Fibroblast of gingiva (primary cell): ENCODE results near the gene INPP5J.
"Not testable (repeated sequence)": the region's sequence is repeated elsewhere in the genome, so short reads cannot be mapped to it uniquely, and the experiment has no call there.

ENCODE experiments used
- DNase-seq: peaks from one replicate; pipeline ENCODE4 v3.0.0-alpha.2; 2011; ENCODE audit warnings: low read depth

Gene INPP5J

DNA sequence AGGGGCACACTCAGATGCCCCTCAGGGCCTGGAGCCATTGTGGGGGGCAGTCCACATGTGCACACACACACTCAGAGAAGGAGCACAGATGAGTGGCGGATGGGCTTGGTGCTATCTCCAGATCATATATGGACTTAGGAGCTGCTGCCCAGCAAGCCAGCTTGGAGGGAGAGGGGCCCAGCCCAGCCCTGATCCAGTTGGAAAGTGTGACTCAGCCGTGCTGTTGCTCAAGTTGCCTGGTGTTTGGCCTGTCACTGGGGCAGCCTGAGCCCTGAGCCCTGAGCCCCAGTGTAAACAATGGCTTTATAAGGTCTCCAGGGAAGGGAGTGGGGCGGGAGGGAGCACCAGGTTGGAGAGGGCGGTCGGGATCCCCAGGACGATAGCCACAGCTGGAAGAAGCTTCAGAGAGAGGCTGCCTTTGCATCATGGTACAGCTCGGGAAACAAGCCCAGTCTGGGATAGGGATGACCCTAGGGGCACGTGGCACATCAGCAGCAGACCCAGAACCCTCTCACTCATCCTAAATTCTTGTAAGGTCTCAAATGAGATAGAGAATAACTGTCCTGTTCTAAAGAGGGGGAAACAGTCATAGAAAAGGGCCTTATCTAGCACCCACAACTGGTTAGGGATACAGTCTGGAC is 20.2 kb upstream of the INPP5J start:
- DNase-seq: peak; percentile 99

DNA sequence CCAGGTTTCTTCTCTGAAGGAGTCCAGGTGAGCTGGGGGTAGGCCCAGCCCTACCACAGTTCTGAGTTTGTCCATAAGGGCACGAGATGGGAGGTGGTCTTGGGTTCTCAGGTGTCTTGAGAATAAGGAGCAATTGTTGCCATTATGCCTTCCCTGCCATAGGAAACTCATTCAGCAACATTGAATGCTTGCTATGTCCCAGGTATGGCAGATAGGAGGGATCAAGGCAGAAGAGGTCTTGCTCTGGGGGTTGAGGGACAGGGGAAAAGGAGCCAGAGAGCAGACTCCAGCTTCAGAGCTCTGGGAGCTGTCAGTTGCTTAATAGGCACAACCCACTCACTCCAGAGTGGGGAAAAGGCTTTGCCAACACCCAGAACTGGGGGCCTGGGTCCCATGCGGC is 19.7 kb upstream of the INPP5J start:
- DNase-seq: no peak

DNA sequence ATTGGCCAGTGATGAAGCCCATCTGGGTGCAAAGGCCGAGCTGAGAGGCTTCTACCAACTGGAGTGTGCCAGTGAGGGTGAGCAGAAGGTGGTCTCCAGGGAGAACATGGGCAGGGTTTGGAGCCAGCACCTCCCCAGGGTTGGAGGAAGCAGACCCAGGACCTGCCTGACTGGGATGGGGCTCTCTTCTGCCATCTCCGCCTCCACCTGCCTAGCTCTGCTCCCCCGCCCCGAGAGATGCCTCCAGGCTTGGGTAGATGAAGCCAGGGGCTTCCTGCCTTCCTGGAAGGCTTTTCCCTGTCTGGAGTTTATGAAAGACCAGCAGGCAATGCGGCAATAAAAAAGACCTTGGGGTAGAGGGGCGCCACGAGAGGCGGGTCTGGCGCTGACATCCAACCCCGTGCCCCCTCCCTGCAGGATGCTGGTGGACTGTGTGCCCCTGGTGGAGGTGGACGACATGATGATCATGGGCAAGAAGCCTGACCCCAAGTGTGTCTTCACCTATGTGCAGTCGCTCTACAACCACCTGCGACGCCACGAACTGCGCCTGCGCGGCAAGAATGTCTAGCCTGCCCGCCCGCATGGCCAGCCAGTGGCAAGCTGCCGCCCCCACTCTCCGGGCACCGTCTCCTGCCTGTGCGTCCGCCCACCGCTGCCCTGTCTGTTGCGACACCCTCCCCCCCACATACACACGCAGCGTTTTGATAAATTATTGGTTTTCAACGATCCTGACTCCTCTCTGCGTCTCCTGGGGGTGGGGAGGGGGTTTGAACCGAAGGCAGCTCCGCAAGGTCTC is 18.7 kb upstream of the INPP5J start:
- DNase-seq: no peak

DNA sequence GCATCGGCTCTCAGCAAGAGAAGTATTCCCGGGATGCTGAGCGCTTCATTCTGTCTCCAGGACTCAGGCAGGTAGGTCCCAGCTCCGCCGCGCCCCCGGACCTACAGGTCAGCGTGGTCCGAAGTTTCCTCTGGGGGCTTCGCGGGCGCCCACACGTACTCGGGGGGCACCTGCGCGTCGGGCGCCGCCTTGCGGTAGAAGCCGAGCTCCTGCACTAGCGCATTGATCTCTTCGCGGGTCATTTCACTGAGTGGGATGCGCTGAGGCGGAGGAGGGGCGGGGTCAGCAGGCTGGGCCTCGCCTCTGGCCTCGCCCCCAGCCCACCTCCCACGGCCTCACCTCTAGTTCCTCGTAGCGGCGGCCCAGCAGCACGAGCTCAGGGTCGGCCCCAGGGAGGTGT is 17.9 kb upstream of the INPP5J start:
- DNase-seq: no peak

DNA sequence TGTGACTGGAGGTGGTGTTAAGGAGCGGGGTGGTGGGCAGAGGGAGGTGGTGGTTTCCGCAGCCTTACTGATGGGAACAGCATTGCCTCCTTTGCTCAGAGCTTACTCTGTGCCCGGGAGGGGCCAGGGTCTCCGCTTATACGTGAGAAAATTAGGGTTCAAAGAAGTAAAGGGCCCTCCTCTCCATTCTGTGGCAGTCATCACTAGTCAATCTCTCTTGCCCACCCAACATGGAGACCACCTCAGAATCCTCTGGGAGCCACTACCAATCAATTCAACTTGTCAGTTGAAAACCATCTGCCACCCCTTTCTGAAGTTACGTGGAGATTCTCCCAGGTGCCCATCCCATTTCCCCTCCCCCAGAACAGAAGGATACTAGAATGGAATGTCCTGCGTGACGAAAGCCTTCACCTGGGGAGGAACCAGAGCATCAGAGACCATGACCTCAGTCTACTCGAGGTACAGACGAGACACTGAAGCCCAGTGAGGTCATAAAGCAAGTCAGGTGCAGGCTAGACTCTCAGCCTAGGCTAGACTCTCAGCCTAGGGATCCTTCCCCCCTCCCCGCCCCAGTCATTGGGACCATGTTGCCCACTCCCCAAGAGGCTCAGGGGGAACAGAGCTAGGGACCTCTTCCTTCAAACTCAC is 17.4 kb upstream of the INPP5J start:
- no peak for DNase-seq

DNA sequence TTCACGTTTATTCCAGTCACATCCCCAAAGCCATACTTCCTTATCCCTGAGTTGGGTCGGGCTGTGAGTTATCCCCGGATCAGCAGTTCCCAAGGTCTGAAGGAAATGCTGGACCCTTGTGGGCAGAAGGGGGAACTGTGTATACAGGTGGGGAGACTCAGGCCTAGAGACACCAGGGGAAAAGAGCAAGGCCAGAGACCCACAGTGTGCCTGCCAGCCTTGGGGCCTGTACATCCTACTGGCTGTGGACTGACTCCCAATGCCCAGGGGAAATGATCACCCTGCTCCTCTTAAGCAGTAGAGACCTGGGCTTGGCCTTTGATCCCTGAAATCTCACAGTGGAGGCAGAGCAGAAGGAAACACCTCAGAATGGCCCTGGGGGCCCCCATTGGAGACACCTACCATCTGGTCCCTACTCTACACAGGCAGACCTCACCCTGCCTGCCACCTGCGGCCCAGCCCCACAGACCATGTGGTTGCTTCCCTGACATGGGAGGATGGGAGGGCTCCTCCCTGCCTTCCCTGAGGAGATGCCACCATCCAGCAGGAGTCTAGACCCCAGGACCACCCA is 16.7 kb upstream of the INPP5J start:
- no peak for DNase-seq

DNA sequence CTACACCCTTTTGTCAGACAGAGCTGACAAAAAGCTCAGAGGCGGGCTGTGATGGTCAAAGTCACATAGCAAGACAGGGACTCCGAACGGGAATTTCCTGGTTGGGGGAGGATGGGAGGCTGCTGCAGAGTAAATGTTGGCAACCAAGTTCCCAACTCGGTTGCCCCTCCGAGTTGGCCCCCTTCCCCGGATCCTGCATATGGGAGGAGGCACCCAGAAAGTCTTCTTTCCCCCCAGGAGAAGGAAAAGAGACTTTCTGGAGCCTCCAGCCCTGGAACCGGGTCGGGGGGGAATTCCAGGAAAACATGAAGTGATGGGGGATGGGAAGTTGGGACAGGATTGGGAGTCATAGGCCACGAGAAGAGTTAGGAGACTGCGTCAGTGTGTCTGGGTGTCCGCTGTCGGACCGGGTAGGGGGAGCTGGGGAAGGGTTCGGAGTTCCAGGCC is 16.0 kb upstream of the INPP5J start:
- peak; percentile 67 for DNase-seq

DNA sequence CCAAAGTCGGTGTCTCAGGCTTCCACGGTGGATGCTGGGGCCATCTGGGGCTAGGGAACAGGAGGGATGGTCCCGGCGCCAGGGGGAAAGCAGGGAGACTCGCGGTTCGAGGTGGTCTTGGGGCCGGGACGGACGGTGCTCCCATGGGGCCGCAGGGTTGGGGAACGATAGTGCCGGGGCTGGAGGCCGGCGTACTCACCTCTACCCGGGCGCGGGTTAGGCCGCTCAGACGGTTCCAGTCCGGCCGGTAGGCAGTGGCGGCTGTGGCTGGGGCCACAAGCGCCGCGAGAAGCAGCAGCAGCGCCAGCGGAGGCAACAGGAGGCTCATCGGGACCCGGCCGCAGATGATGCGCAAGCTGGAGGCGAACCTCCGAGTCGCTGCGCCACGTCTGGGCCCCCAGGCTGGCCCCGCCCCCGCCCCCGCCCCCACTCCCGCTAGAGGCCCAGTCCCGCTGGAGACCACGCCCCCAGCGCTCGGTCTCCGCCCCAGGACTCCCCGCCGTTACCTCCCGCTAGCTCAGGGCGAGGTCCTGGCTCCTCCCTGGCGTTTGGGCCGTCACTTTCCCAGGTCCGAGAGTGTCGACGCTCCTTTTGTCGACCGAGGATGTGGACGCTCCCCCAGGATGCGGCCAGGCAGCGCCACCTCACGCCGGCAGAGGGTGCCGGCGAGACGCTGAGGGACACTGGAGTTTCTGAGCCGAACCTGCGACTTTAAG is 15.4 kb upstream of the INPP5J start, which contains the start of gene SELENOM:
TSS of gene SELENOM (minus strand) at position 391 of the 716 bp plus-strand sequence. CDS start at position 328, 63 bp downstream.
- DNase-seq: peak; percentile 98

DNA sequence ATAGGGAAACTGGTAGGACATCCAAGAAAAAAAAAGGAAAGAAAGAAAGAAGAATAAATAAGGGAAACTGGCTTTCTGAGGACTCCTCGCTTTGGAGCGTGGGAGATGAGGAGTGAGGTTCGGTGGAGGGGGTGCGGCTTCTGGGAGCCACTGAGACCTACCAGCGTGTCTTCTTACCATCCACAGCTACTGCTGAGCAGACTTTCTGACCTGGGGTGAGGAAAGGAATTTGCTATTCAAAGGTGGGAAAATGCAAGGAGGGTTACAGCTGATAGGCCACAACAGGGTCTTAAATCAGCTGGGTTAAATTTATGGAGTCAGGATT is 14.9 kb upstream of the INPP5J start:
- DNase-seq: no peak

DNA sequence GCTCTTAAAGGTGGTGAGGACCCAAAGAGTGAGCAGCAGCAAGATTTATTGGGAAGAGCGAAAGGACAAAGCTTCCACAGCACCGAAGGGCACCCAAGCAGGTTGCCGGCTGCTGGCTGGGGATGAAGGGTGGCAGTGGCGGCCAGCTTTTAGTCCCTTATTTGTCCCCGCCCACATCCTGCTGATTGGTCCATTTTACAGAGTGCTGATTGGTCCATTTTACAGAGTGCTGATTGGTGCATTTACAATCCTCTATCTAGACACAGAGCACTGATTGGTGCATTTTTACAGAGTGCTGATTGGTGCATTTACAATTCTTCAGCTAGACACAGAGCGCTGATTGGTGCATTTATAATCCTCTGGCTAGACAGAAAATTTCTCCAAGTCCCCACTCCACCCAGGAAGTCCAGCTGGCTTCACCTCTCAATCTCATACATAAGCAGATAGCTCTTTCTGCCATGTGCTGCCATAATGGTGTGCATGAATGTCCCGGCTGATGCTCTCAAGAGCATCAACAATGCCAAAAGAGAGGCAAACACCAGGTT is 10.1 kb upstream of the INPP5J start:
- DNase-seq: not testable (repeated sequence)

DNA sequence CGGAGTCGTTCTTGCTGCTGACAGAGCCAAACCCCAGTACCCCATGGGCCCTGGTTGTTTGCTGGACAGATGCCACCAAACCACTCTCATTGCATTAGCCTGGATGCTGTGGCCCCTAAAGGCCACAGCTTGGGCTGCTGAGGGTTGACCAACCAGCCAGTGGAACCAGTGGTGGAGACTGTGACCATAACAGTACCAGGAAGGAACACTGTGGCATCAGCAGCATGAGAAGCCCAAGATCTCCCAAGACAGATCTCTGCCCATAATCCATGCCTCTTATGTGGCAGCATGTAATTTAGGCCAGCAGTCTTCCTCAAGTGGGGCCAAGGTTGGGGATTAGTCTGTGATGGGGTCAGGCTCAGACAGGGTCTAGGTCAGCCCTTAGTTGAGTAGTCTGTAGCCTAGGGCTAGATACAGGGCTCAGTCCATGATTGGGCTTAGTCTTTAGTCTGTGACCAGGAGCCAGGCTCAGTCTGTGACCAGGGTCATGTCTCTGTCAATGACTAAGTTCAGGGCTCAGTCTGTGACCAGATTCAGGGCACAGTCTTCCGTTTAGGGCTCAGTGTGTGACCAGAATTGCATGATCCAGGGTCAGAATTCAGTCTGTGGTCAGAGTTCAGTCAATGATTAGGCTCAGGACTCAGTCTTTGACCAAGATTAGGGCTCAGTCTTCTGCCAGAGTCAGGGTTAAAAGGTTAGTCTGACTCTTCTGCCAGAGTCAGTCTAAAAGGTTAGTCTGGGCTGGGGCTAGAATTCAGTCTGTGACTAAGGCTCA is 4.5 kb upstream of the INPP5J start:
- DNase-seq: no peak

DNA sequence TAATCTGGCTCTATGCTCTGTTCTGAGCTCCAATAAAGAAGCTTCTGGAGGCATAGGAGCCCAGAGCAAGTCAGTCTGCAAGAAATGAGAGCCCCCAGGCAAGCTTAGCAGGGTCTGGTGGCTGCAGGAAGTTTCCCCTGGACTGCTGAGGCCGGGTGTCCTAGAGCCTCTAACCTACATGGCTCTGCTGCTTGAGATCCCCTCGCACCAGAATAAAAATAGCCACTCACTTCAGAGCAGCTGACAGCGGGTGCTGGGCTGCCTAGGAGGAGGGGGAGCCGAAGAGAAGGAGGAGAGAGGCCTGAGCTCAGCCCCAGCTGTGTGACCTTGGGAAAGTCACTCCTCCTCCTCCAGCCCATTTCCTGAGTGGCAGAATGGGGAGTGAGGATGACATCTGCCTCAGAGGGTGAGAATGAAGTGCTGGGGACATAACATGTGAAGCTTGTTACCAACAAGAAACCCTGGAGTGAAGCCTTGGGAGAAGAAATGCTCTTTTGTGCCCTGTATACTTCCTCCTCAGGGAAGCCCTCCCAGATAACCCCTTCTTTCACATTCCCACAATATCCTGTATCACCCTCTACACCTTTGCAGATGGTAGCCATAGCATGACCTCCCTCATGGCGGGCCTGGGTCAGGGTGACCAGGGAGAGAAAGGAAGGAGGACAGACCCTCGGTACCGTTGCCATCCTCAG is 3.6 kb upstream of the INPP5J start:
- DNase-seq: no peak

DNA sequence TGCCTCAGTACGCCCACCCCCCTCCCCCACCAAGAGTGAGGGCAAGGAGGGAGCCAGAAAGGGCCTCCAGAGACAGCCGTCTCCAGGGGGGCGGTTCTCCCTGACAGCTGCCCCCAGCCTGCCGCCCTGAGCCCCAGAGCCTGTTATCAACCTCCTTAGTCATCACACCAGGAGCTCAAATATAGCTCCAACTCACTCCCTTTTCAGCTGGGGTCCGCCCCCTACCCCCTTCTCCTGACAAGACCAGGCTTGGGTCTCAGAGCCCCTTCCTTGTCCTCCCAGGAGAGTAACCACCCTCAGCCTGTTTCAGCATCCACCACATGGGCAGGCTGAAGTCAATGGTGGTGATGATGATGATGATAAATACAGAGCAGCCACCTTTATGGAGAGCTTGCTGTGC is 2.5 kb upstream of the INPP5J start:
- DNase-seq: no peak

DNA sequence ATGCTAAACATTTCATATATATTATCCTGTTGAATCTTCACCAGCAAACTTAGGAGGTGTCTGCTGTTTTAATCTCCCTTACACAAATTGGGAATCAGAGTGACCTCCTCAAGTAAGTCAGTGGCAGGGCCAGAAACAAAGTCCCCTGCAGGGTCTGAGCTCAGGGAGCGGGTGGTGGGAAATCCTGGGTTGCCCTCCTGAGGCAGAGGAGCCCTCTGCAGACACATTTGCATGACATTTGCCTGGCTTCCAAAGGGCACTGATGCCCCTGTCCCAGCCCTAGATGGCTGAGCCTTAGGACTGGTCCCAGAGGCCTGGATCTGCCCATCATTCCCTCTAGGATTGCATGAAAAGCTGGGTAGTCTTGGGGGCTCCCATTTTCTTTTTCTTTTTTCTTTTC is 2.1 kb upstream of the INPP5J start:
- no peak for DNase-seq

DNA sequence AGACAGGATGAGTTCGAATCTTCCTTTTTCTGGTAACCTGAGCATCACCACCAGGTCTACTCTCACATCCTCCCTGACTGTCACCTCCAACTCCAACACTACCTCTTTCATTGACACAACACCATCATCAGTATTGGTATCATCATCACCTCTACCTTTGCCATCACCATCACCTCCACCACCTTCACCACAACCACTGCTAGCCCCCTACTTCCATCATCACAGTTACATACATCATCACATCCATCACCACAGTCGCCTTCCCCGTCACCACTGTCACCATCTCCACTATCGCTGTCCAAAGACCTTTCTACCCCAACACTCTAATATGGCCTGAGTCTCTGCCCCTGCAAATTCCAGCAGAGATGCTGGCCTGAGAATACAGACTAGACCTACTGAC is 1.4 kb upstream of the INPP5J start:
- DNase-seq: no peak

DNA sequence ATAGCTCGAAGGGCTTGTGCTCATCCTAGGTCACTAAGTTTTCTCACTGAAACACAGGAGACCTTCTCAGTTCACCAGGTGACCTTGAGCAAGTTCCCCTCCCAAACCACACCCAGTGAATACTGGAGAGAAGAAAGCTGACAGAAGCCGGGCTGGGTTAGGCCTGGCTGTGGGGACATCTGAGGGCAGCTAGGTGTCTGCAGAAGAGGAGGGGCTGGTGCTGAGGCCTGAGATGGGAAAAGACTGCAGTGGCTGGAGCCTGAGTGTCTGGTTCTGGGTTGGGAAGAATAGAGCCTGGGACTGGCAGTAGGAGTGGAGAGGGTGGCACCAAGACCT is 602 bp upstream of the INPP5J start:
- no peak for DNase-seq

DNA sequence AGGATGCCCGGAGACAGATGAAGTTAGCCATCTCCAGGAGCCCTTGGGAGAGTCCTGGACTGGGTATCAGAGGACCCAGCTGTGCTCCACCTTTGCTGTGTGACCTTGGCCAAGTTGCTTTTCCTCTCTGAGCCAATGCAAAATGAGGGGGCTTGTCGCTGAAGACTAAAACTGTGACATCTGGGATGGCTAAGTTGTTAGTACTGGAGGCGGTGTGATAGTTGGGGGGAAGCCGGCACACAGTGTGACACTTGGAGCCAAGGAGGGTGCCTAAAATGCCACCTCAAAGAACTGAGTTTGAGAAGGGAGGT is 481 bp downstream of the INPP5J start:
- DNase-seq: no peak

DNA sequence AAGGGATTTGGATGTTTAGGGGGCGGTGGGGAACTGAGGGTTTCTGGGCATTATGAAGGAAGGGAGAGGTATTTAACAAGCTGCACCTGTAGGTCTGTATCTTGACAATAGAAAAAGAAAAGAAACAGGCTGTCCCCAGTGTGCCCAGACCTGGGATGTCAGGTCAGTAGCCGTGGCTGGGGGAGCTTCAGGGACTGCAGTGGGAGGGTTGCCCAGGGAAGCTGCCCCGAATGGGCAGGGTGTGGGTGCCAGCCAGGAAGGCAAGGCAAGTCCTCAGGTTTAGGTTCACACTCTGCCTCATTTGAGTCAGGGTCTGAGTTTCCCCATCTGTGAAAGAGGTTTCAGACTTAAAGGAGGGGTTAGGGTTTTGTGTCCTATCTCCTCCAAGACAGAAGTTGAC is 1.5 kb downstream of the INPP5J start:
- DNase-seq: no peak

DNA sequence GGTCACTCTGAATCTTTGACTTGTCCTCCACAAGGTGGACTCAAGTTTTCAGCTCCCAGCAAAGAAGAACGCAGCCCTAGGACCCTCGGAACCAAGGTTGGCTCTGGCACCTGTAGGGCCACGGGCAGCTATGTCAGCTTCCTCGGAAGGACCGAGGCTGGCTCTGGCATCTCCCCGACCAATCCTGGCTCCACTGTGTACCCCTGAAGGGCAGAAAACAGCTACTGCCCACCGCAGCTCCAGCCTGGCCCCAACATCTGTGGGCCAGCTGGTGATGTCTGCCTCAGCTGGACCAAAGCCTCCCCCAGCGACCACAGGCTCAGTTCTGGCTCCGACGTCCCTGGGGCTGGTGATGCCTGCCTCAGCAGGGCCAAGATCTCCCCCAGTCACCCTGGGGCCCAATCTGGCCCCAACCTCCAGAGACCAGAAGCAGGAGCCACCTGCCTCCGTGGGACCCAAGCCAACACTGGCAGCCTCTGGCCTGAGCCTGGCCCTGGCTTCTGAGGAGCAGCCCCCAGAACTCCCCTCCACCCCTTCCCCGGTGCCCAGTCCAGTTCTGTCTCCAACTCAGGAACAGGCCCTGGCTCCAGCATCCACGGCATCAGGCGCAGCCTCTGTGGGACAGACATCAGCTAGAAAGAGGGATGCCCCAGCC is 2.2 kb downstream of the INPP5J start:
- DNase-seq: no peak

DNA sequence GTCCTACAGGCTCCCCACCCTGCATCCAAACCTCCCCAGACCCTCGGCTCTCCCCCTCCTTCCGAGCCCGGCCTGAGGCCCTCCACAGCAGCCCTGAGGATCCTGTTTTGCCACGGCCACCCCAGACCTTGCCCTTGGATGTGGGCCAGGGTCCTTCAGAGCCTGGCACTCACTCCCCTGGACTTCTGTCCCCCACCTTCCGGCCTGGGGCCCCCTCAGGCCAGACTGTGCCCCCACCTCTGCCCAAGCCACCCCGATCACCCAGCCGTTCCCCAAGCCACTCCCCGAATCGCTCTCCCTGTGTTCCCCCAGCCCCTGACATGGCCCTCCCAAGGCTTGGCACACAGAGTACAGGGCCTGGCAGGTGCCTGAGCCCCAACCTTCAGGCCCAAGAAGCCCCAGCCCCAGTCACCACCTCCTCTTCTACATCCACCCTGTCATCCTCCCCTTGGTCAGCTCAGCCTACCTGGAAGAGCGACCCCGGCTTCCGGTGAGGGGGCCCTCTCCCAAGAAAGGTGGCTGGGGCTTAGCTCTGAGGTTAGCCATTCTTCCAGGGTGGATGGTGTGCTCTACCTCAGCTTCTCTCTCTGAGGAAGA is 2.9 kb downstream of the INPP5J start:
- DNase-seq: no peak
